NT2/D1 (cell line): ENCODE measurements around the gene UBE2U.

Experiments used
- DNase-seq: peaks from one replicate; pipeline ENCODE4 v3.0.0-alpha.2; 2011; ENCODE audit warnings: low read depth, low spot score
- H3K27me3 ChIP-seq: 2 replicates; pipeline ENCODE4 v1.6.0; 2011; ENCODE audit warnings: mild to moderate bottlenecking; ENCODE audit not compliant: insufficient read length, insufficient read depth
- H3K36me3 ChIP-seq: 2 replicates; pipeline ENCODE4 v1.6.1; 2011; ENCODE audit warnings: mild to moderate bottlenecking, low read length, mixed read lengths; ENCODE audit not compliant: insufficient read depth, insufficient read length
- H3K4me1 ChIP-seq: 2 replicates; pipeline ENCODE4 v1.5.1; 2011; ENCODE audit not compliant: insufficient read depth, insufficient read length
- H3K4me3 ChIP-seq: 2 replicates; pipeline ENCODE4 v1.5.1; 2011; ENCODE audit warnings: low read depth; ENCODE audit not compliant: insufficient read length
- H3K9ac ChIP-seq: 2 replicates; pipeline ENCODE4 v1.6.0; 2011; ENCODE audit warnings: low read depth; ENCODE audit not compliant: insufficient read length
- H3K9me3 ChIP-seq: 2 replicates; pipeline ENCODE4 v1.5.1; 2011; ENCODE audit warnings: mild to moderate bottlenecking, low read length; ENCODE audit not compliant: insufficient read depth
- SUZ12 ChIP-seq: IDR thresholded peaks from 2 replicates; pipeline ENCODE4 v1.6.1; 2011; ENCODE audit not compliant: insufficient read length, insufficient read depth; ENCODE audit errors: extremely low read depth
- YY1 ChIP-seq: IDR thresholded peaks from 2 replicates; pipeline ENCODE4 v1.6.1; 2011; ENCODE audit not compliant: insufficient read length, insufficient read depth
- ZNF274 ChIP-seq: IDR thresholded peaks from 2 replicates; pipeline ENCODE4 v1.6.1; 2011; ENCODE audit warnings: mild to moderate bottlenecking, low read depth, low read length

The UBE2U gene

GRCh38 chr1:64179588-64179987 lies 23.8 kb upstream of the UBE2U start:
- TF ChIP-seq ZNF274 = no peak
- TF ChIP-seq YY1 = no peak
- TF ChIP-seq SUZ12 = no peak
- Histone ChIP-seq H3K36me3 (peaks cover 21% of the 10 kb centered on the region), H3K9ac (no peak overlapping the region), H3K4me3 (no peak overlapping the region), H3K27me3 (no peaks in the 10 kb centered on the region), H3K4me1 (no peaks in the 10 kb centered on the region), H3K9me3 (no peaks in the 10 kb centered on the region)
- DNase-seq = no peak

- H3K27me3 ChIP-seq = no peaks in the 10 kb centered on the region
- TF ChIP-seq SUZ12 = no peak
- TF ChIP-seq YY1 = no peak
- no peak for TF ChIP-seq ZNF274
- no peak for DNase-seq
- H3K4me1 ChIP-seq = no peaks in the 10 kb centered on the region
- peaks cover 21% of the 10 kb centered on the region for H3K36me3 ChIP-seq
- H3K9ac ChIP-seq = no peak overlapping the region
- H3K9me3 ChIP-seq = no peaks in the 10 kb centered on the region
- no peak overlapping the region for H3K4me3 ChIP-seq
Observed at GRCh38 chr1:64182207-64182606, 21.2 kb upstream of the UBE2U start.

- Histone ChIP-seq H3K27me3 (no peaks in the 10 kb centered on the region), H3K9ac (no peak overlapping the region), H3K9me3 (no peaks in the 10 kb centered on the region), H3K36me3 (peaks cover 9% of the 10 kb centered on the region), H3K4me3 (no peak overlapping the region), H3K4me1 (no peaks in the 10 kb centered on the region)
- TF ChIP-seq ZNF274 (no peak), SUZ12 (no peak), YY1 (no peak)
- DNase-seq = no peak
Observed at GRCh38 chr1:64183395-64184002, 19.9 kb upstream of the UBE2U start.

- H3K4me1 ChIP-seq = no peaks in the 10 kb centered on the region
- H3K9me3 ChIP-seq = no peaks in the 10 kb centered on the region
- H3K27me3 ChIP-seq = no peaks in the 10 kb centered on the region
- H3K9ac ChIP-seq = no peak overlapping the region
- no peak for DNase-seq
- TF ChIP-seq ZNF274 (no peak), SUZ12 (no peak), YY1 (no peak)
- H3K4me3 ChIP-seq = no peak overlapping the region
- H3K36me3 ChIP-seq = peaks cover 4% of the 10 kb centered on the region
Observed at GRCh38 chr1:64184003-64184440, 19.4 kb upstream of the UBE2U start.

GRCh38 chr1:64186138-64186897 lies 17.1 kb upstream of the UBE2U start:
- no peak overlapping the region for H3K4me3 ChIP-seq
- no peaks in the 10 kb centered on the region for H3K27me3 ChIP-seq
- no peaks in the 10 kb centered on the region for H3K9me3 ChIP-seq
- no peaks in the 10 kb centered on the region for H3K36me3 ChIP-seq
- H3K9ac ChIP-seq = no peak overlapping the region
- DNase-seq = no peak
- no peaks in the 10 kb centered on the region for H3K4me1 ChIP-seq
- TF ChIP-seq YY1 = no peak

- DNase-seq = no peak
- Histone ChIP-seq H3K36me3 (no peaks in the 10 kb centered on the region), H3K27me3 (no peaks in the 10 kb centered on the region), H3K4me3 (no peak overlapping the region), H3K4me1 (no peaks in the 10 kb centered on the region), H3K9me3 (peaks cover 2% of the 10 kb centered on the region; the same call in 1 of the 2 replicates), H3K9ac (no peak overlapping the region)
- no peak for TF ChIP-seq SUZ12
- no peak for TF ChIP-seq ZNF274
- no peak for TF ChIP-seq YY1
Observed at GRCh38 chr1:64186898-64187280, 16.5 kb upstream of the UBE2U start.

GRCh38 chr1:64187646-64188045 lies 15.8 kb upstream of the UBE2U start:
- H3K4me3 ChIP-seq = no peak overlapping the region
- DNase-seq = no peak
- no peaks in the 10 kb centered on the region for H3K27me3 ChIP-seq
- TF ChIP-seq SUZ12 (no peak), ZNF274 (no peak), YY1 (no peak)
- H3K9ac ChIP-seq = no peak overlapping the region
- H3K9me3 ChIP-seq = peaks cover 6% of the 10 kb centered on the region; the same call in 1 of the 2 replicates
- no peaks in the 10 kb centered on the region for H3K4me1 ChIP-seq
- no peaks in the 10 kb centered on the region for H3K36me3 ChIP-seq
